SK-N-SH treated with all-trans-retinoic acid at 6 μM for 48 hours (cell line): ENCODE results near the gene NFIB.

ENCODE experiments used
- ATAC-seq: fragments of 200-7000 bp; cut with Tn5 transposase; 3 replicates; pipeline ENCODE4 v1.9.1; 2020; ENCODE audit warnings: mild to moderate bottlenecking, moderate library complexity
- ARNTL ChIP-seq: fragments of 450-650 bp; formaldehyde crosslinking; IDR thresholded peaks from 2 replicates; pipeline ENCODE4 v1.5.0; 2020; ENCODE audit warnings: low read depth, mild to moderate bottlenecking, moderate library complexity, borderline replicate concordance
- BACH2 ChIP-seq: fragments of 250-450 bp; sonication (Bioruptor Pico); IDR thresholded peaks from 2 replicates; pipeline ENCODE4 v1.9.0; 2021; ENCODE audit warnings: mild to moderate bottlenecking, borderline replicate concordance
- CSDC2 ChIP-seq: fragments of 250-450 bp; sonication (Bioruptor Pico); IDR thresholded peaks from 2 replicates; pipeline ENCODE4 v1.5.0; 2020; ENCODE audit warnings: mild to moderate bottlenecking, moderate library complexity
- ESRRG ChIP-seq: fragments of 250-450 bp; sonication (Bioruptor Pico); IDR thresholded peaks from 2 replicates; pipeline ENCODE4 v1.6.1; 2021; ENCODE audit warnings: mild to moderate bottlenecking
- GLIS3 ChIP-seq: fragments of 250-450 bp; sonication (Bioruptor Pico); IDR thresholded peaks from 2 replicates; pipeline ENCODE4 v1.5.0; 2020; ENCODE audit warnings: mild to moderate bottlenecking, moderate library complexity
- ISL1 ChIP-seq: fragments of 250-450 bp; sonication (Bioruptor Pico); IDR thresholded peaks from 2 replicates; pipeline ENCODE4 v2.1.2; 2022; ENCODE audit warnings: mild to moderate bottlenecking, moderate library complexity
- OSR1 ChIP-seq: fragments of 250-450 bp; sonication (Bioruptor Pico); IDR thresholded peaks from 2 replicates; pipeline ENCODE4 v1.8.0; 2022; ENCODE audit warnings: moderate library complexity, mild to moderate bottlenecking, inconsistent platforms
- RARB ChIP-seq: fragments of 250-450 bp; sonication (Bioruptor Pico); IDR thresholded peaks from 2 replicates; pipeline ENCODE4 v1.8.0; 2021; ENCODE audit warnings: mild to moderate bottlenecking, moderate library complexity
- SNAI2 ChIP-seq: fragments of 250-450 bp; sonication (Bioruptor Pico); IDR thresholded peaks from 2 replicates; pipeline ENCODE4 v1.5.0; 2020; ENCODE audit warnings: mild to moderate bottlenecking, moderate library complexity
- TCF4 ChIP-seq: fragments of 250-450 bp; sonication (Bioruptor Pico); IDR thresholded peaks from 2 replicates; pipeline ENCODE4 v1.8.0; 2021; ENCODE audit warnings: mild to moderate bottlenecking, moderate library complexity, borderline replicate concordance
- TOX ChIP-seq: fragments of 250-450 bp; sonication (Bioruptor Pico); IDR thresholded peaks from 2 replicates; pipeline ENCODE4 v1.8.0; 2021; ENCODE audit warnings: mild to moderate bottlenecking, moderate library complexity, borderline replicate concordance
- ZC3H10 ChIP-seq: fragments of 250-450 bp; sonication (Bioruptor Pico); IDR thresholded peaks from 2 replicates; pipeline ENCODE4 v1.5.1; 2021; ENCODE audit warnings: mild to moderate bottlenecking, moderate library complexity
- ZFP3 ChIP-seq: fragments of 250-450 bp; sonication (Bioruptor Pico); IDR thresholded peaks from 2 replicates; pipeline ENCODE4 v1.5.0; 2020; ENCODE audit warnings: mild to moderate bottlenecking, moderate library complexity
- ZNF565 ChIP-seq: fragments of 450-650 bp; formaldehyde crosslinking; conservative IDR thresholded peaks from 2 replicates; pipeline ENCODE4 v1.5.0; 2020; ENCODE audit warnings: low read depth, mild to moderate bottlenecking, moderate library complexity
- ZNF70 ChIP-seq: fragments of 450-650 bp; formaldehyde crosslinking; IDR thresholded peaks from 2 replicates; pipeline ENCODE4 v1.5.0; 2020; ENCODE audit warnings: mild to moderate bottlenecking, moderate library complexity
- ZNF8 ChIP-seq: fragments of 450-650 bp; formaldehyde crosslinking; IDR thresholded peaks from 2 replicates; pipeline ENCODE4 v1.5.0; 2020; ENCODE audit warnings: mild to moderate bottlenecking, moderate library complexity
- TF ChIP-seq, protein P1 (sequence below): fragments of 250-450 bp; sonication (Bioruptor Pico); IDR thresholded peaks from 2 replicates; pipeline ENCODE4 v1.8.0; 2020; ENCODE audit warnings: mild to moderate bottlenecking, moderate library complexity, borderline replicate concordance
- TF ChIP-seq, protein P2 (sequence below): fragments of 250-450 bp; sonication (Bioruptor Pico); IDR thresholded peaks from 2 replicates; pipeline ENCODE4 v1.5.1; 2021; ENCODE audit warnings: mild to moderate bottlenecking, moderate library complexity
- TF ChIP-seq, protein P3 (sequence below): fragments of 250-450 bp; sonication (Bioruptor Pico); IDR thresholded peaks from 2 replicates; pipeline ENCODE4 v1.5.0; 2020; ENCODE audit warnings: mild to moderate bottlenecking, moderate library complexity

The NFIB gene

DNA sequence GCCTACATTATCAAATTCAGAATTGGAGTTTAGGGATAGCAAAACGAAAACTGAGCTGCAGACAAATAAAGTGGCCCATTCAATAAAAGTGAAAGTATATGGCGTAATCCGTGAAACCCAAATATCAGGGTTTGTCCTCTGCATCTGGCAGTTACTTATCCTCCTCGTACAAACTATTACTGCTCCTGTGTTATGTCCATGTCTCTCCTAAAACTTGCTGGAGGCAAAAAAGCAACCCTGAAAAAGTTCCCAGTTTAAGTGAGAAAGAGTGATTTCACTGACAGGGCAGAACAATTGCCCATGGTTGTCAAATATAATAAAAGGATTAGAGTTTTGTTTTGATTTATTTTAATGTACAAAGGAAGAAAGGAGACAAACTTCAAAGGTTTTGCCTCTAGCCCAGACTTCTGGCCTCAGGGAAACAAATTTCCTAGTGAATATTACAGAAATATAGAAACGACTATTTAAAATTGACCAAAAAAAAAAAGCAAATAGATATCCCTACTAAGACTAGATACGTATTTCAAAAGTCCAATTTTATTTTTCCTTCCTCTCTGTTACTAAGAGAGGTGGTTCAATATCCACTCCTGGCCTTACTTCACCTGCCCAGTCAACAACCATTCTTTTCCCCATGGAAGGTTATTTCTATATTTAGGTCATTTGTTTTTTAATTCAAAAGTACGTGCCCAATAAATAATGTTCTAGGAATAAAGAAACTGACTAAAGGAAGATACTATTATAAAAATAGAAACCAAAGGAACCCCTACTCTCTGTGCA is 50.0 kb downstream of the NFIB start:
- no peak for ATAC-seq
- TF ChIP-seq ZNF70 (peak; percentile 84), SNAI2 (no peak)

DNA sequence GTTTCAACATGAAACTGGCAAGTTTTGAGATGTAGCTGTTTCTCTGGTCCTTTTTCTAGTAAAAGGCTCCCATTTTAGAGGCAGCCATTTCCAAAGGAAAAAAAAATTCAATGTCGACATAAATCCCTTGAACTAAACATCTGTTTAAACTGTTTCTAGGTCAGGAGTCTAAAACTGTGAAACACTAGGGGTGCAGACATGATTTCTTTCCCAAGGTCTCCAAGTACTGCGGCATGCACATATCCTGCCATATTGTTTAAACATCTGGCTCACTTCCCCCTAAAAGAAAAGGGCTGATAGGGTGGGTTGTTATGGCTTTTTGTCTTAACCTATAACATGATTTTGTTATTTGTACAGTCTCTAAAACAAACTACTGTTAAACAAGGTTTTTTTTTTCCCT is 51.1 kb downstream of the NFIB start:
- no peak for ATAC-seq
- TF ChIP-seq OSR1 (CRISPR knock-in tag), result no peak
- no peak for TF ChIP-seq ZC3H10 (CRISPR knock-in tag)
- TF ChIP-seq ZNF565 (CRISPR knock-in tag), result no peak
- TF ChIP-seq CSDC2, result no peak
- no peak for TF ChIP-seq ZFP3 (CRISPR knock-in tag)
- no peak for TF ChIP-seq TCF4 (CRISPR knock-in tag)
- no peak for TF ChIP-seq ARNTL
- no peak for TF ChIP-seq ESRRG (CRISPR knock-in tag)
- no peak for TF ChIP-seq ISL1 (CRISPR knock-in tag)
- no peak for TF ChIP-seq GLIS3 (CRISPR knock-in tag)
- TF ChIP-seq, protein P1, sequence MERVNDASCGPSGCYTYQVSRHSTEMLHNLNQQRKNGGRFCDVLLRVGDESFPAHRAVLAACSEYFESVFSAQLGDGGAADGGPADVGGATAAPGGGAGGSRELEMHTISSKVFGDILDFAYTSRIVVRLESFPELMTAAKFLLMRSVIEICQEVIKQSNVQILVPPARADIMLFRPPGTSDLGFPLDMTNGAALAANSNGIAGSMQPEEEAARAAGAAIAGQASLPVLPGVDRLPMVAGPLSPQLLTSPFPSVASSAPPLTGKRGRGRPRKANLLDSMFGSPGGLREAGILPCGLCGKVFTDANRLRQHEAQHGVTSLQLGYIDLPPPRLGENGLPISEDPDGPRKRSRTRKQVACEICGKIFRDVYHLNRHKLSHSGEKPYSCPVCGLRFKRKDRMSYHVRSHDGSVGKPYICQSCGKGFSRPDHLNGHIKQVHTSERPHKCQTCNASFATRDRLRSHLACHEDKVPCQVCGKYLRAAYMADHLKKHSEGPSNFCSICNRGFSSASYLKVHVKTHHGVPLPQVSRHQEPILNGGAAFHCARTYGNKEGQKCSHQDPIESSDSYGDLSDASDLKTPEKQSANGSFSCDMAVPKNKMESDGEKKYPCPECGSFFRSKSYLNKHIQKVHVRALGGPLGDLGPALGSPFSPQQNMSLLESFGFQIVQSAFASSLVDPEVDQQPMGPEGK (CRISPR knock-in tag), result no peak
- no peak for TF ChIP-seq BACH2 (CRISPR knock-in tag)
- TF ChIP-seq ZNF8 (CRISPR knock-in tag), result no peak
- TF ChIP-seq ZNF70, result no peak

DNA sequence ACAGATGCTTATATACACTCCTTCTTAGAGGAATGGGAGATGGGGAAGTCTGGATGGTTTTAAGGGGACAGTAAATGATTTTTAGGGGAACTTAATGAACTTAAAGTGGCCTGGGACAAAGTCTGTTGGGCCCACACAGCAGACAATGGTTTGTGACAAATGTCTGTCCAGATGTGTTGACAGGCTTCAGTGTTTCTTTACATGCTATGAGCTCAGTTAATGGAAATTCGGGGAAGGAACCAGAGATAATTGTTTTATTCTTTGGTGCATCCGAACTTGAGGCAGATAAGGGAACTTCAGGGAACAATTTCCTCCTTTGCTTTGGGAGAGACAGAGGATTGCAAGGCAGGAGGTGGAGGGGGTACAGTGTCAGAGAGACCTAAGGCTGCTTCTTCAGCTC is 52.3 kb downstream of the NFIB start:
- no peak for ATAC-seq
- TF ChIP-seq, protein P2, sequence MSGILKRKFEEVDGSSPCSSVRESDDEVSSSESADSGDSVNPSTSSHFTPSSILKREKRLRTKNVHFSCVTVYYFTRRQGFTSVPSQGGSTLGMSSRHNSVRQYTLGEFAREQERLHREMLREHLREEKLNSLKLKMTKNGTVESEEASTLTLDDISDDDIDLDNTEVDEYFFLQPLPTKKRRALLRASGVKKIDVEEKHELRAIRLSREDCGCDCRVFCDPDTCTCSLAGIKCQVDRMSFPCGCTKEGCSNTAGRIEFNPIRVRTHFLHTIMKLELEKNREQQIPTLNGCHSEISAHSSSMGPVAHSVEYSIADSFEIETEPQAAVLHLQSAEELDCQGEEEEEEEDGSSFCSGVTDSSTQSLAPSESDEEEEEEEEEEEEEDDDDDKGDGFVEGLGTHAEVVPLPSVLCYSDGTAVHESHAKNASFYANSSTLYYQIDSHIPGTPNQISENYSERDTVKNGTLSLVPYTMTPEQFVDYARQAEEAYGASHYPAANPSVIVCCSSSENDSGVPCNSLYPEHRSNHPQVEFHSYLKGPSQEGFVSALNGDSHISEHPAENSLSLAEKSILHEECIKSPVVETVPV (CRISPR knock-in tag), result no peak
- TF ChIP-seq ZFP3 (CRISPR knock-in tag) (no peak), RARB (CRISPR knock-in tag) (no peak), ZNF70 (no peak), TOX (CRISPR knock-in tag) (no peak), BACH2 (CRISPR knock-in tag) (no peak), GLIS3 (CRISPR knock-in tag) (no peak), TCF4 (CRISPR knock-in tag) (no peak), ZNF565 (CRISPR knock-in tag) (no peak), SNAI2 (no peak), CSDC2 (no peak), ARNTL (no peak)
- TF ChIP-seq, protein P3, sequence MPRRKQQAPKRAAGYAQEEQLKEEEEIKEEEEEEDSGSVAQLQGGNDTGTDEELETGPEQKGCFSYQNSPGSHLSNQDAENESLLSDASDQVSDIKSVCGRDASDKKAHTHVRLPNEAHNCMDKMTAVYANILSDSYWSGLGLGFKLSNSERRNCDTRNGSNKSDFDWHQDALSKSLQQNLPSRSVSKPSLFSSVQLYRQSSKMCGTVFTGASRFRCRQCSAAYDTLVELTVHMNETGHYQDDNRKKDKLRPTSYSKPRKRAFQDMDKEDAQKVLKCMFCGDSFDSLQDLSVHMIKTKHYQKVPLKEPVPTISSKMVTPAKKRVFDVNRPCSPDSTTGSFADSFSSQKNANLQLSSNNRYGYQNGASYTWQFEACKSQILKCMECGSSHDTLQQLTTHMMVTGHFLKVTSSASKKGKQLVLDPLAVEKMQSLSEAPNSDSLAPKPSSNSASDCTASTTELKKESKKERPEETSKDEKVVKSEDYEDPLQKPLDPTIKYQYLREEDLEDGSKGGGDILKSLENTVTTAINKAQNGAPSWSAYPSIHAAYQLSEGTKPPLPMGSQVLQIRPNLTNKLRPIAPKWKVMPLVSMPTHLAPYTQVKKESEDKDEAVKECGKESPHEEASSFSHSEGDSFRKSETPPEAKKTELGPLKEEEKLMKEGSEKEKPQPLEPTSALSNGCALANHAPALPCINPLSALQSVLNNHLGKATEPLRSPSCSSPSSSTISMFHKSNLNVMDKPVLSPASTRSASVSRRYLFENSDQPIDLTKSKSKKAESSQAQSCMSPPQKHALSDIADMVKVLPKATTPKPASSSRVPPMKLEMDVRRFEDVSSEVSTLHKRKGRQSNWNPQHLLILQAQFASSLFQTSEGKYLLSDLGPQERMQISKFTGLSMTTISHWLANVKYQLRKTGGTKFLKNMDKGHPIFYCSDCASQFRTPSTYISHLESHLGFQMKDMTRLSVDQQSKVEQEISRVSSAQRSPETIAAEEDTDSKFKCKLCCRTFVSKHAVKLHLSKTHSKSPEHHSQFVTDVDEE (CRISPR knock-in tag), result no peak
- TF ChIP-seq, protein P1 (CRISPR knock-in tag), result no peak

DNA sequence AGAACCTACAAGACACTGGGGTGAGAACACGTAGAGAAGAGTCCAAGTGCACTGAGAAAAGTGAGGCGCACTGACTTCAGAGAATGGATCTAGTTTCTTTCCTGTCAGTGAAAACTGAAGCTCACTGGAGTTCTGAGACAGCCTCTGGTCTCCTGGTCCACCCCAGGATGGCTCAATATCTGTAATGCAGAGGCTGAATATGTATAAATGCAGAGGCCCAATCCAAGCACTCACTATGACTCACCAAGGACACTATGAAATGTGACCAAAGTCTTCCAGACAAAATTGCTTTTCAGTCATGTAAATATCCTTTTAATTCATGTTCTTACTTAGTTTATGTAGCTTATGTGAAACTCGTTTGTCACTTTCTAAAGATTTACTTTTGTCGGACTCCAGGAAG is 53.8 kb downstream of the NFIB start:
- TF ChIP-seq RARB (CRISPR knock-in tag), result no peak
- TF ChIP-seq, protein P1 (CRISPR knock-in tag), result no peak
- TF ChIP-seq, protein P2 (CRISPR knock-in tag), result no peak
- TF ChIP-seq, protein P3 (CRISPR knock-in tag), result no peak
- TF ChIP-seq, all 23 proteins: peak for 0
- no peak for ATAC-seq
